ENCODE results near the gene SSH3.

Gene SSH3

DNA sequence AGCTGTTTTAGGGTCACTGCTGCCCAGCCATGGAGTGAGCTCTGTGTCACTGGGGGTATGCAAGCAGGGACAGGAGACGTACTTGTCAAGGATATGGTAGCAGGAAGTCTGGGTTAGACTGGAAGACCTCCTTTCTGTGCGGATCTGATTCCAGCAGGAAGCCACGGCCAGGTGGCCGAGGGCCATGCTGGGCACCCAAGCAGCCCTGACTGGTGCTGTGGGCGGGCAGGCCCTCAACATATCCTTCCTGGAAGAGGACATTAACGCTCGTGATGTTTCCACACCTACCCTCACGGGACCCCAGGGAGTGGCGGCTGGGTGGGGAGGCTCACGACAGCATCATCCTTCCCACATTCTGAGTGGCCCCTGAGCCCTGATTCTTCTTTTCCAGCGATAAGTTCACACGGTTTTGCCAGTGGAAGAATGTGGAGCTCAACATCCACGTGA is 23.0 kb upstream of the SSH3 start:
- DNase-seq (ENCODE audit: low spot score), result no peak

- DNase-seq (ENCODE audit: low spot score), result no peak
These were observed 22.4 kb upstream of the SSH3 start for GRCh38 chr11:67280788-67281551.

GRCh38 chr11:67281552-67282150 is 21.7 kb upstream of the SSH3 start:
- no peak for DNase-seq (ENCODE audit: low spot score)

- no peak for DNase-seq (ENCODE audit: low spot score)
These were observed 21.0 kb upstream of the SSH3 start for GRCh38 chr11:67282155-67282875.

DNA sequence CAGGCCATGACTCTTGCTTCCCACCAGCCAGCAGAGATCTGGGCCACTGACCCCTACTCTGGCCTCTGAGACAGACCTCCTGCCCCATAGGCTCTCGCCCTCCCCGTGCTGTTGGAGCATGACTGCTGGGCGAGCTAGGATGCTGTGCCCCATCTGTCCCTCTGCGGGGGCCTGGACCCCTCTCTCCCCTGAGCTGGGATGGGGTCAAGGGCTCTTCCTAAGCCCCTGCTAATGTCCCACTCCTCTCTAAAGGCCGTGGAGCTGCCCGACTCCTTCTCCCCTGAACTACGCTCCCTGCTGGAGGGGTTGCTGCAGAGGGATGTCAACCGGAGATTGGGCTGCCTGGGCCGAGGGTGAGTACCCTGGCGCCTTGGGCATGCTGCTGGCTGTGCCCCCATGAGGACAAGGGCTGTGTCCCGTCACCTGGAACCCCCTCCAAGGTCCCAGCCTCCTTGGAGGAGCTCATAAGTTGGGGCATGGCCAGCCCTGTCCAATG is 20.4 kb upstream of the SSH3 start:
- DNase-seq (ENCODE audit: low spot score), result no peak

DNA sequence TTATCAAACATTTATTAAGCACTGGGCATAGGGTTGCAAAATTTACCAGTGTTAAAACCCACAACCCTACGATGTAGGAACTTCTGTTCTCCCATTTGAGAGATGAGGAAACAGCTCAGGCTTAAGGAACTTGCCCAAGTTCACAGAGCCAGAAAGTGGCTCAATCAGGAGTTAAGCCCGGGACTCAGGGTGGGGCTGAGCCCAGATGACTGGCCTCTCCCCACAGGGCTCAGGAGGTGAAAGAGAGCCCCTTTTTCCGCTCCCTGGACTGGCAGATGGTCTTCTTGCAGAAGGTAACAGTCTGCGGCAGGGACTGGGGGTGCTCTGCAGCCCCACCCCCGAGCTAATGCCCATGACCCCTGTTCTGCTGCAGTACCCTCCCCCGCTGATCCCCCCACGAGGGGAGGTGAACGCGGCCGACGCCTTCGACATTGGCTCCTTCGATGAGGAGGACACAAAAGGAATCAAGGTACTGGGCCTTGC is 19.8 kb upstream of the SSH3 start:
- DNase-seq (ENCODE audit: low spot score), result no peak

DNA sequence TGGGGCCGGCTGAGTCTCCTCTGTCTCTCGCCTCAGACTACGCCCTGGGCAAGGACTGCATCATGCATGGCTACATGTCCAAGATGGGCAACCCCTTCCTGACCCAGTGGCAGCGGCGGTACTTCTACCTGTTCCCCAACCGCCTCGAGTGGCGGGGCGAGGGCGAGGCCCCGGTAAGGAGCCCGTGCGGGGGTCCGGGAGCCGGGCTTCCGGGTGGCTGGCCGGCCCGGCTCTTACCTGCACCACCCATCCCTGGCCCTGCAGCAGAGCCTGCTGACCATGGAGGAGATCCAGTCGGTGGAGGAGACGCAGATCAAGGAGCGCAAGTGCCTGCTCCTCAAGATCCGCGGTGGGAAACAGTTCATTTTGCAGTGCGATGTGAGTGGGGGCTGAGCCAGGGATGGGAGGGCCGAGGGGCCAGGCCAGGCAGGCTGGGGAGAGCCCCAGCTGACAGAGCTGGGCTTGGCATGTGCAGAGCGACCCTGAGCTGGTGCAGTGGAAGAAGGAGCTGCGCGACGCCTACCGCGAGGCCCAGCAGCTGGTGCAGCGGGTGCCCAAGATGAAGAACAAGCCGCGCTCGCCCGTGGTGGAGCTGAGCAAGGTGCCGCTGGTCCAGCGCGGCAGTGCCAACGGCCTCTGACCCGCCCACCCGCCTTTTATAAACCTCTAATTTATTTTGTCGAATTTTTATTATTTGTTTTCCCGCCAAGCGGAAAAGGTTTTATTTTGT is 18.4 kb upstream of the SSH3 start:
- no peak for DNase-seq (ENCODE audit: low spot score)

GRCh38 chr11:67285541-67286498 is 17.5 kb upstream of the SSH3 start:
- no peak for DNase-seq (ENCODE audit: low spot score)

- DNase-seq (ENCODE audit: low spot score), result peak; percentile 48
These were observed 16.6 kb upstream of the SSH3 start for GRCh38 chr11:67286621-67287333.

DNA sequence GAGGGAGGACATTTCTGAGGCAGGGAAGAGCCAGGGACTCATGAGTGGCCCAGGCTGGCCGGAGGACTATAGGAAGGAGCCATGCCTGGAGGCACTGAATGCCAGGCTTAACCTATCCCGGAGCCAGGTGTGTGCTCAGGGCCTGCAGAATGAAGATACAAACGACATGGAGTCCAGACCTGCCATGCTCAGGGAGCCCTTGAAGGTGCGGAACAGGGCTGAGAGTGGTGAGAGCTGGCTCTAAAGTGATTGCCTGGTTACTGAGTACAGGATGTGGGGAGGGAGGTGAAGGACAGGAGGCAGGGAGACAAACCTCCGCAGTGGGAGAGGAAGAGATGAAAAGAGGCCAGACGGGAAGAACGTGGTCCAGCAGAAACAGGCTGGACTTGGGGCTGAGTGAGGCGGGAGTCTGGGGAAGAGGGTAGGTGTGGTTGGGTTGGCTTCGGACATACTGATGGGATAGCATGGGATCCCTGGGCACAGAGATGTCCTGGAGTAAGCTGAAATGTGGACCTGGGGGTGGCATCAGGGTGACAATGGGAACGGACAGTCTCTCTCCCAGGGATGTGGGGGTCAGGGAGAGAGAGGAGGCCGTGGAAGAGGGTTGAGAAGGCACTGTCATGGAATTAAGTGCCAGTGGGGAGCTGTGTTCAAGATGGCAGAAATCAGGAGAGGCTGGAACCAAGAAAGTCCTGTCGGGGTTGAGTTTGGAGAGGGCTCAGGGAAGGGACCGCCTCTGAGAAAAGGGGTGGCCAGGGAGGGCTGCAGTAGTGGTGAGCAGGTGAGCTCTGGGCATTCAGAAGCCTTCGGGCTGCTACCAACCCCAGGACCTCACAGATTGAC is 15.8 kb upstream of the SSH3 start:
- DNase-seq (ENCODE audit: low spot score), result no peak

GRCh38 chr11:67288198-67288451 is 15.2 kb upstream of the SSH3 start:
- no peak for DNase-seq (ENCODE audit: low spot score)

GRCh38 chr11:67288452-67289225 is 14.7 kb upstream of the SSH3 start:
- peak; percentile 78 for DNase-seq (ENCODE audit: low spot score)

DNA sequence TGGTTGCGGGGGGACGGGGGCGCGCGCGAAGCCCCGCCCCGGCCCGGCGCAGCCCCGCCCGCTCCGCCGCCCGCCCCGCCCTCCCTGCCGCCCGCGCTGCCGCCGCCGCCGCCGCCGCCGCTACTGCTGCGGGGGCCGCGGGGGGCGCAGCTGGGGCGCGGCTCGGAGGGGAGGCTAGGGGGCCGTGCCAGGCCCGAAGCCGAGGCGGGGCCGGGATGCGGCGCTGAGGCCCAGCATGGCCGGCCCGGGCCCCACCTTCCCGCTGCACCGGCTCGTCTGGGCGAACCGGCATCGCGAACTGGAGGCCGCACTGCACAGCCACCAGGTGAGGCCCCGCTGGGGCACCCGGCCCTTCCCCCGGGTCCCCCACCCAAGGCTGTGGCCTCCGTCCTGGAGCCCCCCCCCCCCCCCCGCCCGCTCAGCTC is 14.1 kb upstream of the SSH3 start, which contains the start of gene ANKRD13D:
TSS of gene ANKRD13D (plus strand) at position 78 of the 425 bp plus-strand sequence. CDS start at position 236, 158 bp downstream.
- no peak for DNase-seq (ENCODE audit: low spot score)

DNA sequence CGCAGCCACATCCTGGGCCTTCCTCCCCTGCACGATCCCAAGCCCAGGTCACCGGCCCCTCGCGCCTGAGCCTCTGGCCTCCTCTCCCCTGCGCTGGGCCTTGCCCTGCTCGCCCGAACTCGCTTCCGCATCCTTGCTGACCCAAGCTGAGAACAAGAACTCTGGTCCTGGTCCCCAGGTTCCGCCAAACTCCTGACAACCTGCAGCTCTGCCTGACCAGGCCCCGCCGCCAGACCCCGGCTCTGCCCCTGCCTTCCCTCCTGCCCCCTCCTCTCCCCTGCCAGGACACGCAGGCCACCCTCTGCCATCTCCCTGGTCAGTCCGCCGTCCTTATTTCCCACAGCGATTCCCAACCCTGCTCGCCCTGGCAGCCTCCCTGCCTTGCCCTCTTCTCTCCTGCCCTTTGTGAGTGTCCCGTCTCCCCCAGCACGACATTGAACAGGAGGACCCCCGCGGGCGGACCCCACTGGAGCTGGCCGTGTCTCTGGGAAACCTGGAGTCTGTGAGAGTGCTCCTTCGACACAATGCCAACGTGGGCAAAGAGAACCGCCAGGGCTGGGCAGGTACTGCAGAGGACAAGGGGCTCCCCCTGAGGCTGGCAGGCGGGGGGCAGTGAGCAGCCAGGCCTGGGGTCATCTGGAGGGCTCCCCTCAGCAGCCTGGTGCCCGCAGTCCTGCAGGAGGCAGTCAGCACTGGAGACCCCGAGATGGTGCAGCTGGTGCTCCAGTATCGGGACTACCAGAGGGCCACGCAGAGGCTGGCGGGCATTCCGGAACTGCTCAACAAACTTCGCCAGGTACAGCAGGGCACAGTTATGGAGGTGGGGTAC is 13.5 kb upstream of the SSH3 start:
- DNase-seq (ENCODE audit: low spot score), result no peak

GRCh38 chr11:67290801-67291200 is 12.5 kb upstream of the SSH3 start:
- DNase-seq (ENCODE audit: low spot score), result no peak

GRCh38 chr11:67291481-67292381 is 11.6 kb upstream of the SSH3 start:
- no peak for DNase-seq (ENCODE audit: low spot score)

GRCh38 chr11:67292671-67293070 is 10.7 kb upstream of the SSH3 start:
- no peak for DNase-seq (ENCODE audit: low spot score)

All from globus pallidus (tissue), 1 donor.